H1 (cell line): ENCODE results near the gene SPECC1. TPM values are rescaled to one million over a fixed set of nuclear protein-coding genes. Genes with fewer than 3 reads are reported as not detected.

ENCODE experiments used
- KDM4A ChIP-seq: IDR thresholded peaks from one replicate; pipeline ENCODE4 v1.7.1; 2012; ENCODE audit warnings: low read depth, mild to moderate bottlenecking, moderate library complexity, low read length, inconsistent platforms; ENCODE audit not compliant: severe bottlenecking
- POLR2AphosphoS5 ChIP-seq: IDR thresholded peaks from 2 replicates; pipeline ENCODE4 v1.6.1; 2011; ENCODE audit warnings: low read depth, low read length
- RXRA ChIP-seq: IDR thresholded peaks from 2 replicates; pipeline ENCODE4 v1.6.1; 2011; ENCODE audit warnings: low read depth, mild to moderate bottlenecking, low read length, moderate library complexity; ENCODE audit not compliant: insufficient read depth
- polyA plus RNA-seq, 7 experiments: library from polyadenylated mRNA; depleted of rRNA in 3 of 7; stranded (reverse) in 5 of 7; unstranded in 2 of 7; fragments of >200 nt in 5 of 7; fragments of 200-250 nt in 2 of 7; gene quantifications; 1 replicate in 5 of 7; 2 replicates in 1 of 7; 4 replicates in 1 of 7; pipeline versions ENCODE4 v1.2.1 to v1.2.3, GENCODE V29; 2011 to 2013; ENCODE audit warnings: missing spikeins in 2 of 7, mixed read lengths in 2 of 7
- total RNA-seq: library from RNA; stranded (reverse); fragmentation: NEBNext Ultra II Directional; extraction: Animal tissue kit (Norgen Biotek cat#: 25700); gene quantifications from 2 replicates; pipeline ENCODE4 v1.2.1, GENCODE V29; 2021

Gene SPECC1
- total and polyA plus RNA-seq, 2 of the 8 experiments (the other 6 are each of a cell fraction or from before 2014, with no cell fraction given) = 35.8 to 87.9 TPM

GRCh38 chr17:20254541-20254940, 245.4 kb downstream of the SPECC1 start (continued):
- no peak for TF ChIP-seq POLR2AphosphoS5
- TF ChIP-seq KDM4A = no peak
- no peak for TF ChIP-seq RXRA
